Natural killer cell treated with Interleukin-12 subunit alpha and Interleukin-12 subunit beta and Interleukin-15 and Interleukin-18, amount 100 ng/mL, for 72 hours (primary cell): Measurements from ENCODE around the gene KCND2. TPM values are rescaled to one million over a fixed set of nuclear protein-coding genes. Genes with fewer than 3 reads are reported as not detected.

Source experiments
- ATAC-seq, 2 donors: fragments of 150-1000 bp; cut with Tn5 transposase in 1 of 2; sonication (Bioruptor Pico), chemical (Tn5 transposase) in 1 of 2; 2 replicates each; pipeline ENCODE4 v1.10.0; 2021
- DNase-seq: peaks from one replicate; pipeline ENCODE4 v3.0.0; 2022; ENCODE audit warnings: low spot score
- H3K27ac Mint-ChIP-seq, 2 donors: 1 replicate in 1 of 2; 2 replicates in 1 of 2; pipeline ENCODE4 v1.8.0; 2022; ENCODE audit warnings: mixed read lengths in 2 of 2, mild to moderate bottlenecking in 1 of 2, moderate library complexity in 1 of 2
- H3K27me3 Mint-ChIP-seq, 2 donors: 1 replicate in 1 of 2; 2 replicates in 1 of 2; pipeline ENCODE4 v1.8.0; 2022; ENCODE audit warnings: mixed read lengths in 2 of 2
- H3K36me3 Mint-ChIP-seq: one replicate; pipeline ENCODE4 v1.8.0; 2022; ENCODE audit warnings: mixed read lengths
- H3K4me1 Mint-ChIP-seq, 2 donors: 1 replicate in 1 of 2; 2 replicates in 1 of 2; pipeline ENCODE4 v1.8.0; 2022; ENCODE audit warnings: low read depth in 2 of 2, mixed read lengths in 2 of 2, mild to moderate bottlenecking in 1 of 2
- H3K4me3 Mint-ChIP-seq: one replicate; pipeline ENCODE4 v1.8.0; 2022; ENCODE audit warnings: mixed read lengths
- H3K9me3 Mint-ChIP-seq: 2 replicates; pipeline ENCODE4 v1.8.0; 2022; ENCODE audit warnings: mixed read lengths
- total RNA-seq, 2 donors: library from RNA; stranded (reverse); gene quantifications; one replicate each; pipeline ENCODE4 v1.2.3, GENCODE V29; 2022

The KCND2 gene
- total RNA-seq, 2 donors from 2014 or later: not detected

DNA sequence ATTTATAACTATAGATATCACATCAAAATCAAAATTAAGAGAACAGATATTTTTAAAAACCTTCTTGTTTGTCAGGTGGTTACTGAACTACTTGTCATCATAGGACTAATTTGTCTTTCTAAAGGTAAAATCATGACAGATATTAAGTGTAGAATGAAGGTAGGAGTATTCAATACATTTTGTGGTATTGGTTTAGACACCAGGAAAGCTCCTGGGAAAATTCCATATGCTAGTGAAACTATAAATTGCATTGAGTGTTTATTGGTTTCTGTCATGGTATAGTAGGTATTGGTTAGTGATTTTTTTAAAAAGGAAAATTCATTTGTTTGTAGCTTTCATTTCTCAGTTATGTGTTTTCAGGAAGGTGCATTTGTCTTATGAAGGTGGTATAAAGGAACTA lies 132.7 kb downstream of the KCND2 start:
- Mint-ChIP-seq H3K4me3 (no peak overlapping the region), H3K9me3 (no peaks in the 10 kb centered on the region), H3K4me1 (no peaks in the 10 kb centered on the region), H3K27ac (no peak overlapping the region), H3K36me3 (no peaks in the 10 kb centered on the region), H3K27me3 (no peaks in the 10 kb centered on the region)
- DNase-seq (no peak), ATAC-seq (no peak)

GRCh38 chr7:120407010-120407409 lies 134.0 kb downstream of the KCND2 start:
- Mint-ChIP-seq H3K27ac (no peak overlapping the region), H3K27me3 (no peaks in the 10 kb centered on the region), H3K9me3 (no peaks in the 10 kb centered on the region), H3K36me3 (no peaks in the 10 kb centered on the region), H3K4me1 (no peaks in the 10 kb centered on the region), H3K4me3 (no peak overlapping the region)
- DNase-seq (no peak), ATAC-seq (no peak)

DNA sequence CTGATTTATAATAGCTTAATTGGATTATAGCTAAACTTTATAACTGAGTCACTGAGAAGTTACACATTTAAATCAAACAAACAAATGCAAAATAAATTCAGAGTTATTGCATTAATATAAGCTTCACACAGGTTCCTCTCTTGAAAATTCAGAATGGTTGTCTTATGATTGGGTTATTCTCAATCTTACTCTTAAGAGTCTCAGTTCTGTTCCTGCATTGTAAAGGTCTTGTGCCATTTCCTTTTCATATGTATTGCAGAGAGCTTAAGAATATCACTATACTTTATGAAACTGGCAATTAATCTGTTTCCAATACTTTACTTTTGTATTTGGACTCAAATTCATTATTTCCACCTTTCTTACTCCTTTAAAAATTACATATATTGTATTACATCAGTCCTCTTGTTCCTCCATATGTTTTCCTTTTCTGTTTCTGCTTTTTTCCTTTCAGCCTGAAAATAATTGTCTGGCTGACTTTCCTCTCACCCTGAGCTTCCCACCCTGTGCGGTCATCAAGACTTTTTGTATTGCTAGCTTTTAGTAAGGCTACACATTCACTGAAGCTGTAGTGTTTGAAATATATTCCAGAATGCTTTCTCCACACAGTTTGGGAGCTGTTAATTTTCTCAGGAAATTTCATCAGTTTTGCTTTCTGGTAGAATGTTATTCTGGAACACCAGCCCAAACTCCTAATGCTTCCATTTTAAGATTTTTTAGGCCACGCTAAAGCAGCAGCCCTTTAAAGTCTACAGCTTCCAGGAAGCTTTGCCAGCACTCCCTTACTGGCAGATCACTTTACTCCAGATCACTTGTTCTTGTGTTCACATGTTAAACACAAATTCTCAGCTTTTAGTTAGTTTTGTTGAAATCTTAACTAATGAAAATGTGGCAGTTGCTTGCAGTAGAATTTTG lies 139.4 kb downstream of the KCND2 start:
- Mint-ChIP-seq H3K27me3 (no peaks in the 10 kb centered on the region), H3K9me3 (no peaks in the 10 kb centered on the region), H3K4me3 (no peak overlapping the region), H3K36me3 (no peaks in the 10 kb centered on the region), H3K4me1 (no peaks in the 10 kb centered on the region), H3K27ac (no peak overlapping the region)
- ATAC-seq (no peak), DNase-seq (no peak)

- Mint-ChIP-seq H3K4me3 (no peak overlapping the region), H3K27ac (no peak overlapping the region), H3K9me3 (no peaks in the 10 kb centered on the region), H3K4me1 (no peaks in the 10 kb centered on the region), H3K36me3 (no peaks in the 10 kb centered on the region), H3K27me3 (no peaks in the 10 kb centered on the region)
- DNase-seq (no peak), ATAC-seq (no peak)
These were observed 140.2 kb downstream of the KCND2 start for GRCh38 chr7:120413164-120413563.

DNA sequence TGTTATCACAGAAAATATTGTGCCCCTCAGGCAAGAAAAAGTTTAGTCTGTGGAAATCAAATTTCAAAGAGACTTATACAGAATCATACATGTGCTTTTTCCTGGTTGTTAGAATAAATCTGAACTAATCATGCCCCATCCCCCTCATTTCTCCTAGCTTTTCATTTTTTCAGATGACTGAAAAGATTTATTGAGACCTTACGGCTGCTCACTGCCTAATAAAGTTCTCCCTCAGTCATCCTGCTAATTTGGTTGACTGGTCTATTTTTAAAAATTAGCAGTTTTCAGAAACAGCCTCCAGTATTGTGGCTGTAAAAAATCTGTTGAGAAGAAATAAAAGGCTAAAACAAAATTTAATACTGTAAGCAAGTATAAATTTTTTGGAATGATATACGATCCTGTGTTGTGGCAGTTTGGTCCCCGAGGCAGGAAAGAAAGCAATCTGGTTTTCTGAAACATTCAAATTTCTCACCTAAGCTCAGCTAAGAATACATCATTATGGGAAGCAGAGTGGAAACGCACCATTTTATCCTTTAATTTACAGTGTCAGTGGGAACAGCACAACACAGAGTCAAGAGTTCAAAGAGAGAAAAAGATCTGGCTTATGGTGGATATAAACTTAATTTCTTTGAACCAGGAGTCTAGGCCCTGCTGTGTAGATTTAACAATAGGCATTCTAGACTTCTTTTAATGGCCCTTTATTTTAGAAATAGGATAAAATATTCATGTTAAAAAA lies 144.4 kb downstream of the KCND2 start:
- Mint-ChIP-seq H3K27ac (no peak overlapping the region), H3K4me3 (no peak overlapping the region), H3K36me3 (no peaks in the 10 kb centered on the region), H3K9me3 (peaks cover 6% of the 10 kb centered on the region), H3K4me1 (no peaks in the 10 kb centered on the region), H3K27me3 (no peaks in the 10 kb centered on the region)
- no peak for ATAC-seq
- DNase-seq: no peak

GRCh38 chr7:120421151-120421651 lies 148.2 kb downstream of the KCND2 start:
- Mint-ChIP-seq H3K27ac (no peak overlapping the region), H3K4me3 (no peak overlapping the region), H3K9me3 (peaks cover 10% of the 10 kb centered on the region), H3K4me1 (no peaks in the 10 kb centered on the region), H3K36me3 (no peaks in the 10 kb centered on the region), H3K27me3 (no peaks in the 10 kb centered on the region)
- ATAC-seq (no peak), DNase-seq (no peak)

DNA sequence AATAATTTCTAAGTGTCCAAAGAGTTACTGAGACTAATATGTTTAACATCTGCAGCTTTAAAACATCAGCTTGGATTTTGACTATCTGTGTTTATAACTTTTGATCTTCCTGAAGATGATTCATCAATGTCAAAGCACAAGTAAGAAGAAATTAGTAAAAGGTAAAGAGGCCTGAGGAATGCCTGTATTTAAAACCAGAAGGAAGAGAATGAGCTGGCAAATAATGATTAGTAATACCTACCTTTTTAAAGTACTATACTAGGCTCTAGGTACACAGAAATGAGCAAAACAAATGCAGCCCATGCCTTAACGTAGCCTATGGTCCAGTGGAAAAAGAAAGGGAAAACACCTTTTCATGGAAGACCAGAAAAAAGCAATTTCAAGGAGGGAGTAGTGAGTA lies 158.0 kb downstream of the KCND2 start:
- Mint-ChIP-seq H3K27ac (no peak overlapping the region), H3K9me3 (peaks cover 18% of the 10 kb centered on the region), H3K36me3 (peaks cover 6% of the 10 kb centered on the region), H3K27me3 (no peaks in the 10 kb centered on the region), H3K4me1 (no peaks in the 10 kb centered on the region), H3K4me3 (no peak overlapping the region)
- ATAC-seq: no peak
- DNase-seq: no peak

GRCh38 chr7:120436487-120437060 lies 163.6 kb downstream of the KCND2 start:
- H3K27me3 Mint-ChIP-seq: no peaks in the 10 kb centered on the region
- no peak overlapping the region for H3K4me3 Mint-ChIP-seq
- no peak overlapping the region for H3K27ac Mint-ChIP-seq
- peaks cover 19% of the 10 kb centered on the region for H3K9me3 Mint-ChIP-seq
- peaks cover 6% of the 10 kb centered on the region for H3K36me3 Mint-ChIP-seq
- ATAC-seq (no peak), DNase-seq (no peak)
- H3K4me1 Mint-ChIP-seq: no peaks in the 10 kb centered on the region

DNA sequence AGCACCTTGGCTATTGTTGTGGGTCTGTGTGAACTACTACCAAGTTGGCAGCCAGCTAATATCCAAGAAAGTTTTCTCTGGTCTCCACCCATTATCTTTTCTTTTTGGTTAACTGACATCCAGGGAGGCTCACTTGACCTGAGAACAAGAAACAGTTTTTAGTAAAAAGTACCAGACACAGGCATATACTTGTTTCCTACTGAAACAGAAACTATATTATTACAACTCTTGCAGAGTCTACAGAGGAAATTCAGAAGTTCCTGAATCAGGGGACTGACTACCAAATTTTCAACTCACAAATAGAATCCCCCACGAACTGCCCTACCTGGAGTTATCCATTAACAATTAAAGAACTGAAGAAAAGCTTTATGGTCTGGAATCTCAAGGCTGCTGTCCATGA lies 168.9 kb downstream of the KCND2 start:
- H3K36me3 Mint-ChIP-seq: no peaks in the 10 kb centered on the region
- no peak overlapping the region for H3K4me3 Mint-ChIP-seq
- no peaks in the 10 kb centered on the region for H3K27me3 Mint-ChIP-seq
- no peaks in the 10 kb centered on the region for H3K4me1 Mint-ChIP-seq
- H3K9me3 Mint-ChIP-seq: peaks cover 14% of the 10 kb centered on the region
- H3K27ac Mint-ChIP-seq: no peak overlapping the region
- ATAC-seq: no peak
- DNase-seq: no peak

- Mint-ChIP-seq H3K27ac (no peak overlapping the region), H3K36me3 (no peaks in the 10 kb centered on the region), H3K4me1 (no peaks in the 10 kb centered on the region), H3K9me3 (peaks cover 14% of the 10 kb centered on the region), H3K4me3 (no peak overlapping the region), H3K27me3 (no peaks in the 10 kb centered on the region)
- no peak for DNase-seq
- no peak for ATAC-seq
These were observed 169.9 kb downstream of the KCND2 start for GRCh38 chr7:120442838-120443237.

GRCh38 chr7:120444650-120445049 lies 171.7 kb downstream of the KCND2 start:
- no peak for DNase-seq
- Mint-ChIP-seq H3K4me1 (no peaks in the 10 kb centered on the region), H3K36me3 (no peaks in the 10 kb centered on the region), H3K9me3 (peaks cover 11% of the 10 kb centered on the region), H3K27me3 (no peaks in the 10 kb centered on the region), H3K27ac (no peak overlapping the region), H3K4me3 (no peak overlapping the region)
- ATAC-seq: no peak

DNA sequence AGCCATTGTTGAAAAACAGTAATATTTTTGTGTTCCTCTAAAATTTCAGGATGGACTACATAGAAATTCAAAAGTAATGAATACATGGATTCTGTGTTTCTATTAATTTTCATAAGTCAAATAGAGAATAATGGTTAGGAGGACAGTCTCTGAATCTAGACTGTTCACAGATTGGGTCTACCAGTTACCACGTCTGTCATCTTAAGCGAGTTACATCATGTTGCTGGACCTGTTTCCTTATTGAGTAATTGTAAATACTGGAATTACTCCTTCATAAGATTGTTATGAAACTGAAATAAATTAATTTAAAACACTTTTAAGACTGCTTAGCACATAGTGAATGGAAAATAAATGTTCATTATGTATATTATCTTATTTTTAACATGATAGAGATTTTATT lies 172.3 kb downstream of the KCND2 start:
- Mint-ChIP-seq H3K27ac (no peak overlapping the region), H3K9me3 (peaks cover 10% of the 10 kb centered on the region), H3K36me3 (no peaks in the 10 kb centered on the region), H3K4me3 (no peak overlapping the region), H3K4me1 (no peaks in the 10 kb centered on the region), H3K27me3 (no peaks in the 10 kb centered on the region)
- no peak for DNase-seq
- no peak for ATAC-seq

- peak; percentile 20 to 36 for ATAC-seq
- Mint-ChIP-seq H3K9me3 (peaks cover 22% of the 10 kb centered on the region), H3K4me1 (no peaks in the 10 kb centered on the region), H3K27ac (no peak overlapping the region), H3K4me3 (no peak overlapping the region), H3K27me3 (no peaks in the 10 kb centered on the region), H3K36me3 (peaks cover 6% of the 10 kb centered on the region)
- no peak for DNase-seq
These were observed 179.7 kb downstream of the KCND2 start for GRCh38 chr7:120452665-120453064.

DNA sequence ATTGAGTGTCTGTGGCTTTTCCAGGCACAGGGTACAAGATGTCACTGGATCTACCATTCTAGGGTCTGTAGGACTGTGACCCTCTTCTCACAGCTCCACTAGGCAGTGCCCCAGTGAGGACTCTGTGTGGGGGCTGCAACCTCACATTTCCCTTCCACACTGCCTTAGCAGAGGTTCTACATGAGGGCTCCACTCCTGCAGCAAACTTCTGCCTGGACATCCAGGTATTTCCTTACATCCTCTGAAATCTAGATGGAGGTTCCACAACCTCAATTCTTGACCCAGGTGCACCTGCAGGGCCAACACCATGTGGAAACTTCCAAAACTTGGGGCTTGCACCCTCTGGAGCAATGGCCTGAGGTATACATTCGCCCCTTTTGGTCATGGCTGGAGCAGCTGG lies 183.7 kb downstream of the KCND2 start:
- H3K27ac Mint-ChIP-seq: no peak overlapping the region
- ATAC-seq (no peak), DNase-seq (no peak)
- peaks cover 26% of the 10 kb centered on the region for H3K9me3 Mint-ChIP-seq
- H3K4me1 Mint-ChIP-seq: no peaks in the 10 kb centered on the region
- H3K27me3 Mint-ChIP-seq: no peaks in the 10 kb centered on the region
- no peak overlapping the region for H3K4me3 Mint-ChIP-seq
- peaks cover 7% of the 10 kb centered on the region for H3K36me3 Mint-ChIP-seq
